Measurements from ENCODE around the gene RBBP7. TPM values are rescaled to one million over a fixed set of nuclear protein-coding genes. Genes with fewer than 3 reads are reported as not detected.

The RBBP7 gene
- polyA plus RNA-seq, 1 donor from 2014 or later: 170 TPM

- Mint-ChIP-seq H3K27ac (no peak overlapping the region), H3K4me3 (no peak overlapping the region), H3K9me3 (no peaks in the 10 kb centered on the region), H3K27me3 (peaks cover 1% of the 10 kb centered on the region), H3K36me3 (peaks cover 7% of the 10 kb centered on the region), H3K4me1 (no peaks in the 10 kb centered on the region)
Observed at GRCh38 chrX:16848541-16848940, 21.6 kb downstream of the RBBP7 start.

DNA sequence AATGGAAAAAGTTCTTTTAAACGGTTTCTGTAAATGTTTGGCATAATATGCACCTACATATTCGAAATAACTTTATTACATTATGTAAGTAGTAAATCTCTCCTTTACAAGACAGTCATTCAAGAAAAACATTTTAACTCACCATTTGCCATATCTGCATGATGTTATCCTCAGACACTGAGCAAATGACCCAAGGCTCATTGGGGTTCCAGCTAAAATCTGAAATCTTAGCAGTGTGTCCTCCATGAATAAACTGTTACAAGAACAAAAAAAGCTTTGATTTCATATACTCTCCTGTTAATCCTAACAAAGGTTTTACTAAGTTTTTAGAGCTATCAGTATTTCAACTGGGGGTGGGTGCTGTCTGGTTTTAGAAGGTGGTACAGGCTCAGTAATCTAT, 24.5 kb downstream of the RBBP7 start:
- Mint-ChIP-seq H3K27me3 (no peaks in the 10 kb centered on the region), H3K27ac (no peak overlapping the region), H3K9me3 (no peaks in the 10 kb centered on the region), H3K4me3 (no peak overlapping the region), H3K36me3 (peaks cover 7% of the 10 kb centered on the region), H3K4me1 (no peaks in the 10 kb centered on the region)

GRCh38 chrX:16843208-16843909, 26.8 kb downstream of the RBBP7 start:
- H3K4me1 Mint-ChIP-seq: no peaks in the 10 kb centered on the region
- no peak overlapping the region for H3K27ac Mint-ChIP-seq
- H3K4me3 Mint-ChIP-seq: no peak overlapping the region
- H3K36me3 Mint-ChIP-seq: peaks cover 4% of the 10 kb centered on the region
- H3K9me3 Mint-ChIP-seq: no peaks in the 10 kb centered on the region
- H3K27me3 Mint-ChIP-seq: no peaks in the 10 kb centered on the region

DNA sequence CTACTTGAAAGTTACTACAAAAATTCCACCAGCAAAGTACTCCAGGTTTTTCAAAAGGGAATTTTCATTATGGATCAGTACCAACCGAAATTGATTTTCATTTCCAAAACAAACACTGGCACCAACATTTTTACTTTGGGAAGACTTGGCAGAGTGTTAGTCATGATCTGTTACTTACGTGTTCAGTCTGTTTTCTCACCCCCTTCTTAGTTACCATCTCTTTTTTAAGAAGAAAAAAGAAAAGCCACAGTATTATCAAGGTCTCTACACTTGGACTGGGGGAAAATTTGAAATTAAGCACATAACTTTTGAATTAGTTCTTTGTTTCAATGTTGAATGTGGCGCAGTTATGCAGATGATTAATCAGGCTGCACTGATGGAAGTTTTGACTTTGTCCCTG, 27.5 kb downstream of the RBBP7 start:
- no peak overlapping the region for H3K4me3 Mint-ChIP-seq
- no peaks in the 10 kb centered on the region for H3K4me1 Mint-ChIP-seq
- H3K27ac Mint-ChIP-seq: no peak overlapping the region
- no peaks in the 10 kb centered on the region for H3K27me3 Mint-ChIP-seq
- H3K9me3 Mint-ChIP-seq: no peaks in the 10 kb centered on the region
- H3K36me3 Mint-ChIP-seq: peaks cover 6% of the 10 kb centered on the region

- no peaks in the 10 kb centered on the region for H3K9me3 Mint-ChIP-seq
- H3K4me3 Mint-ChIP-seq: no peak overlapping the region
- peaks cover 5% of the 10 kb centered on the region for H3K36me3 Mint-ChIP-seq
- H3K4me1 Mint-ChIP-seq: no peaks in the 10 kb centered on the region
- no peak overlapping the region for H3K27ac Mint-ChIP-seq
- H3K27me3 Mint-ChIP-seq: no peaks in the 10 kb centered on the region
Observed at GRCh38 chrX:16839852-16840460, 30.2 kb downstream of the RBBP7 start.

DNA sequence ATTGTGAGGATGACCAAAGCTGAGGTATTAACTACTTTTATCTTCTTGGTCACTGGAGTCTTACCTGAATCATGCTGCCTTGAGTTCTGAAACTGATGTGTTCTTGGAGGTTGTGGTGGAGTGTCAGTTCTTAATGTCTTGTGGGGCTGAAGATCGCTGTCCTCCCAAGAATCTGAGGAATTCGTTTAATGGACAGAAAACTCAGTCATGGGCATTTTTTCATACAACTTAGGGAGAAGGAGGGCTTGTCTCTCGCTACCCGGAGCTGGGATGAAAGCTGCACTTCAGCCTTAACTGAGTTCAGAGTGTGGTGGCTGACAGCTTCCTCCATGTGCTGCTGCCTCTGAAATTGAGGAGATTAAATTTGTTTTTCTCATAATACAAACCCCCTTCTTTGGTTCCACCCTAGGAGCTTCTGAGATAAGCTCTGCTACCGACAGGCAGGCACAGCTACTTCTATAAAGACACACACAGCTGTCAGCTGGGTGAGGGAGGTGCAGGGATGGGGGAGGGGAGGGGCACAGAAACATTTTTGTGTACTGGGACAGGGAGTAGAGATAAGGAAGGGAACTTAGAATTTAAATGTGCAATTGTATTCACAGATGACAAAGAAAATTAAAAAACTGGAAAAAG, 30.8 kb downstream of the RBBP7 start:
- Mint-ChIP-seq H3K27ac (peak overlapping the region in 2 of 3 donors; percentile 46 to 89), H3K27me3 (no peaks in the 10 kb centered on the region), H3K36me3 (peaks cover 5% of the 10 kb centered on the region), H3K4me3 (no peak overlapping the region), H3K4me1 (no peaks in the 10 kb centered on the region), H3K9me3 (no peaks in the 10 kb centered on the region)

- Mint-ChIP-seq H3K27me3 (no peaks in the 10 kb centered on the region), H3K9me3 (no peaks in the 10 kb centered on the region), H3K4me3 (no peak overlapping the region), H3K36me3 (peaks cover 5% of the 10 kb centered on the region), H3K4me1 (no peaks in the 10 kb centered on the region), H3K27ac (peak overlapping the region in 2 of 3 donors; percentile 46 to 89)
Observed at GRCh38 chrX:16838202-16839066, 31.7 kb downstream of the RBBP7 start.

DNA sequence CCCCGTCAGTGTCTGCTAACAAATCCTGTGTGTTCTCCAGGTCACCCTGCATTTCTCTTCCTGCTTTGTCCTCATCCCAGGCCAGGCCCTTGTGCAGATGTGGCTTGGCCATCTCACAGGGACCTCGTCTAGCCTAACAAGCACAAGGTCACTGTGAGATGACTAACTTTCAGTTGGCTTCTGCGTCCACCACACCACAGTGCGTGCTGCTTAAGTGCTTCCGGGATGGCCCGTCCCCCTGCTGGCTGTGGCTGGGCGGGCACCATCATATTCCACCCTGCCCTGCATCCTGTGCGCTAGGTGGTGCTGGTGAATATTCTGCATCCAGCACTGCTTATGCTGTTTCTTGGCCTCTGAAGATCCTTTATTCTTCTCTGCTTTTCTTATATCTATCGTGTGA, 33.8 kb downstream of the RBBP7 start:
- H3K36me3 Mint-ChIP-seq: peaks cover 5% of the 10 kb centered on the region
- peak overlapping the region in 2 of 3 donors; percentile 39 to 92 for H3K27ac Mint-ChIP-seq
- H3K4me3 Mint-ChIP-seq: no peak overlapping the region
- no peaks in the 10 kb centered on the region for H3K27me3 Mint-ChIP-seq
- no peaks in the 10 kb centered on the region for H3K9me3 Mint-ChIP-seq
- no peaks in the 10 kb centered on the region for H3K4me1 Mint-ChIP-seq

DNA sequence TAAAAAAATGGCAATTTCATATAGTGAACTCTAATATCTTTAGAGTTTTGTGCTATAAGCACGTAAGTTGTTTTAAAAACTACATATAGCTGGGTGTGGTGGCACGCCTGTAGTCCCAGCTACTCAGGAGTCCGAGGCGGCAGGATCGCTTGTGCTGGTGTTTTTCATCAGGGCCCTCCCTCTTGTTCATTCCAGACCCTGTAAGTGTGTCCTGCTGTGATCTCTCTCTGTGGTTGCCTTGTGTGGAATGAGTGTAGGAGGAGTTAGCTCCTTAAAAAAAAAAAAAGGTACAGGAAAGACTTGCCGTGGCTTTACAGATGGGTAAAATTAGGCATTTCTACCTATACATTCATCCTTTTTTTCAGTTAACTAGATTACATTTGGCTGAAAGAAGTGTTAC, 35.4 kb downstream of the RBBP7 start:
- H3K27me3 Mint-ChIP-seq: no peaks in the 10 kb centered on the region
- H3K27ac Mint-ChIP-seq: no peak overlapping the region
- H3K4me3 Mint-ChIP-seq: no peak overlapping the region
- H3K4me1 Mint-ChIP-seq: no peaks in the 10 kb centered on the region
- H3K9me3 Mint-ChIP-seq: no peaks in the 10 kb centered on the region
- H3K36me3 Mint-ChIP-seq: peaks cover 5% of the 10 kb centered on the region

DNA sequence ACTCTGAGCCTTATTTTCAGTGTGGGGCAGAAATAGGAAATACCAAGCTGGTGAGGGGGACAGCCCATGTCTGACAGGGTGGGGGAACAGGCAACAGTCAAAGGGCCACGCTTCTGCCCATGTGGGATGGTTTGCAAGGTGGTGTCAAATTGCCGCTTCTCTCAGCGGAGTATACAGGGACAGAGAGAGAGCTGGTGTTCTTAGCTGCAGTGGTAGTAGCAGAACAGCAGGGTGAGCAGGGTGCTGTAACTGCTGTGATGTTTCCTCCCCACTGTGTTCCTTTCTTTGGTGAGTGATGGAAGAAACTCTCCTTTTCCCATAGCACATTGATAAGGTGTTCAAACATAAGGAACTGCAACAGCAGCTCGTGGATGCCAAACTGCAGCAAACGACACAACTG, 37.9 kb downstream of the RBBP7 start:
- Mint-ChIP-seq H3K27ac (no peak overlapping the region), H3K9me3 (no peaks in the 10 kb centered on the region), H3K36me3 (no peaks in the 10 kb centered on the region), H3K4me3 (no peak overlapping the region), H3K4me1 (no peaks in the 10 kb centered on the region), H3K27me3 (no peaks in the 10 kb centered on the region)

DNA sequence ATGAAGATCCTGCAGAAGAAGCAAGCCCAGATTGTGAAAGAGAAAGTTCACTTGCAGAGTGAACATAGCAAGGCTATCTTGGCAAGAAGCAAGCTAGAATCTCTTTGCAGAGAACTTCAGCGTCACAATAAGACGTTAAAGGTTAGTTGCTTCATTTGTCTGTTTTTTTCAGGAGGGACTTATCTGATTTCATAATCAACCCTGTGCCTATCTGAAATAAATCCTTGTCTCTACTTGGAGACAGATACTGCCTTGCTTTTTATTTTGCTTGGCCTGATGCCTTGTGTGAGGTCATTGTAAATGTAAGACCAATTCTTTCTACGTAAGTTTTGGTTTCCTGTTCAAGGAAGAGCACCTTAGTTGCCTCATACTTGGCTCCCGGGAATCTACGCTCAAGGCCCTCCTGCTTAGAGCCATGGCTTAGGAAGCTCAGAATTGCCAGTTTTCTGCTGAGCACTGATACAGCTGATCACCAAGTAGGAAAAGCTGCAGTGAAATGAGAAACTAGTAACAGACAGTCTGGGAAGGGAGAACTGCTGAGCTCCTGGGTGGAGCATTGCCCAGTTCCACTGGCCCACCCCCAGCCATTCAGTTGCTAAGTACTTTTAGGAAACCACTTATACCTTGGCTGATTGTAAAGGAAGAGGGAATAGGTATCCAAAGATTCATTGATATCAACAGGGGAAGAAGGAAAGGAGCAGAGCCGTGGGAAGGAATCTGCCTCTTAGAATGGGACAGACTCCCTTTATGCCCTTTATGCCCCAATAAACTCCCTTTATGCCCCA, 41.8 kb downstream of the RBBP7 start:
- H3K4me3 Mint-ChIP-seq: no peak overlapping the region
- no peaks in the 10 kb centered on the region for H3K36me3 Mint-ChIP-seq
- H3K27ac Mint-ChIP-seq: no peak overlapping the region
- H3K9me3 Mint-ChIP-seq: no peaks in the 10 kb centered on the region
- H3K27me3 Mint-ChIP-seq: no peaks in the 10 kb centered on the region
- H3K4me1 Mint-ChIP-seq: peaks cover 0 to 5% (median 0%) of the 10 kb centered on the region in 3 donors

DNA sequence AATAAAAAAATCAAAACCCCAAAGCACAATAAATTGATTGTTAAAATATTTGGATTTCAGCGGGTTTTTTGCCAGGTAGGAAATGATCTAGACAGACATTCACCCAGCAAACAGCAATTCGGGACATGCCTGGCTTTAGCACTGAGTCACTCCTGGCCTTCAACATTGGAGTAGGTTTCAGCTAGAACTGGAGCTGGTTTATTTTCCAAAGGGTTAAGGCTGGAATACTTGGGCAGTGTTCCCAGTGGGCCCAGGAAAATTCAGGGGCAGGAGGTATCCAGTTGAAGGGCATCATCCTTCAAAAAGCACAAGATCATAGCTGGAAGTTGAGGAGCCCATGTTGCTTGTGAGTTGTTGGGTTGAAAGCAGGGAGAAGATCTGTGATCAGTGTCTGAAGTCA, 42.9 kb downstream of the RBBP7 start:
- Mint-ChIP-seq H3K27ac (no peak overlapping the region), H3K36me3 (peaks cover 1% of the 10 kb centered on the region), H3K9me3 (no peaks in the 10 kb centered on the region), H3K27me3 (no peaks in the 10 kb centered on the region), H3K4me1 (peaks cover 0 to 5% (median 0%) of the 10 kb centered on the region in 3 donors), H3K4me3 (no peak overlapping the region)

GRCh38 chrX:16826207-16826606, 44.0 kb downstream of the RBBP7 start:
- no peak overlapping the region for H3K27ac Mint-ChIP-seq
- H3K4me1 Mint-ChIP-seq: peaks cover 0 to 5% (median 0%) of the 10 kb centered on the region in 3 donors
- peaks cover 1% of the 10 kb centered on the region for H3K36me3 Mint-ChIP-seq

DNA sequence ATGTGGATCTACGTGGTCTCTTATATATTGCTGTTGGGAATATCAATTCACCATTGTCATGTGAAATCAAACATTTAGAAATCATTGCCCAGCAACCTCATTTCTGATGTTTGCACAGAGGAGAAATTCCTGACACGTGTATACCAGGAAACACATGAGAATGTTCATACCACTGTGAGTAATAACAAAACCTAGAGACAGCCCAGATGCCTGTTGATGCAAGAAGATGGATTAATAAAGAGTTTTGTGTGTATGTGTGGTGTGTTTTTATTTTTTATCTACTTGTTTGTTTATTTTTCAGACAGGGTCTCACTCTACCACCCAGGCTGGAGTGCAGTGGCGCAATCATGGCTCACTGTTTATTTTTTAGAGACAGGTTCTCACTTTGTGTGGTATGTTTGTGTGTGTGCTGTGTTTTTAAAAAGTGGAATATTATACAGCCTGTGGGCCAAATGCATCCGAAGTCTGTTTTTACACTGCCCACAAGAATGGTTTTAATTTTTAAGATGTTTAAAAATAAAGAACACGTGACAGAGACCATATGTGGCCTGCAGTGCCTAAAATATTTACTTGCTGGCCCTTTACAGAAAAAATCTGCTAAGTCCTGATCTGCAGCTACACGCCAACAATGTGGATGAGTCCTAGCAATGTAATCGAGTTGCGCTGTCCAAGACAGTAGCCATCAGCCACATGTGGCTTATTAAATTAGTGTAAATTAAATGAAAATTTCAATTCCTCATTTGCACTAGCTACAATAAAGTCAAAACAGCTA, 44.7 kb downstream of the RBBP7 start:
- Mint-ChIP-seq H3K36me3 (peaks cover 1% of the 10 kb centered on the region), H3K27me3 (no peaks in the 10 kb centered on the region), H3K27ac (peak overlapping the region in 1 of 3 donors; percentile 54), H3K4me3 (no peak overlapping the region), H3K4me1 (peaks cover 0 to 5% (median 0%) of the 10 kb centered on the region in 3 donors), H3K9me3 (no peaks in the 10 kb centered on the region)

More at GRCh38 chrX:16826207-16826606, 44.0 kb downstream of the RBBP7 start:
- Mint-ChIP-seq H3K4me3 (no peak overlapping the region), H3K27me3 (no peaks in the 10 kb centered on the region), H3K9me3 (no peaks in the 10 kb centered on the region)

All from IgD-negative memory B cell (primary cell).